OCI-LY3 (cell line): Measurements from ENCODE around the gene DIPK1C.

ENCODE experiments used
- CTCF ChIP-seq: fragments of 200-600, 300-600 bp; sonication (generic); IDR thresholded peaks from 2 replicates; pipeline ENCODE4 v1.5.1; 2014; ENCODE audit warnings: antibody characterized with exemption, low read length, low read depth
- EZH2phosphoT487 ChIP-seq: fragments of 200-600 bp; shearing (Covaris generic); IDR thresholded peaks from 2 replicates; pipeline ENCODE4 v1.6.1; 2018; ENCODE audit warnings: antibody characterized with exemption, mixed run types, low read depth

GRCh38 chr18:74506448-74507084 lies 49.5 kb upstream of the DIPK1C start:
- TF ChIP-seq CTCF (no peak), EZH2phosphoT487 (no peak)
